Stimulated activated CD4-positive, alpha-beta T cell treated with anti-CD3 and anti-CD28 coated beads, Interleukin-2, amount 100 ng/mL, for 48 hours (primary cell): ENCODE measurements around the gene CARD11.

Experiments used
- DNase-seq, 2 donors: peaks; one replicate each; pipeline ENCODE4 v3.0.0-alpha.2; 2020

The CARD11 gene

GRCh38 chr7:3043544-3044371 lies at the start of gene CARD11:
Gene CARD11 (minus strand): TSS chr7:3043867. CDS start chr7:2958506, 85,361 bp downstream.
- peak; percentile 24 to 41 for DNase-seq

- peak; percentile 47 to 58 for DNase-seq
Observed at GRCh38 chr7:3092468-3092867, 48.8 kb upstream of the CARD11 start.

- no peak for DNase-seq
Observed at GRCh38 chr7:3091631-3092030, 48.0 kb upstream of the CARD11 start.

GRCh38 chr7:3089493-3089892 lies 45.8 kb upstream of the CARD11 start:
- no peak for DNase-seq

GRCh38 chr7:3087243-3087755 lies 43.6 kb upstream of the CARD11 start:
- DNase-seq, result no peak

- no peak for DNase-seq
Observed at GRCh38 chr7:3083350-3083749, 39.7 kb upstream of the CARD11 start.

- DNase-seq, result no peak
Observed at GRCh38 chr7:3082831-3083230, 39.2 kb upstream of the CARD11 start.

GRCh38 chr7:3082386-3082785 lies 38.7 kb upstream of the CARD11 start:
- DNase-seq, result no peak

- DNase-seq, result no peak
Observed at GRCh38 chr7:3080106-3080505, 36.4 kb upstream of the CARD11 start.

- no peak for DNase-seq
Observed at GRCh38 chr7:3078514-3078913, 34.8 kb upstream of the CARD11 start.

GRCh38 chr7:3076700-3077099 lies 33.0 kb upstream of the CARD11 start:
- no peak for DNase-seq

GRCh38 chr7:3076163-3076562 lies 32.5 kb upstream of the CARD11 start:
- no peak for DNase-seq

GRCh38 chr7:3075441-3075840 lies 31.8 kb upstream of the CARD11 start:
- DNase-seq, result no peak

GRCh38 chr7:3074459-3074821 lies 30.8 kb upstream of the CARD11 start:
- no peak for DNase-seq

GRCh38 chr7:3073763-3074458 lies 30.2 kb upstream of the CARD11 start:
- no peak for DNase-seq

- DNase-seq, result no peak
Observed at GRCh38 chr7:3070908-3071307, 27.2 kb upstream of the CARD11 start.

GRCh38 chr7:3069771-3070449 lies 26.2 kb upstream of the CARD11 start:
- DNase-seq, result no peak

GRCh38 chr7:3068530-3068929 lies 24.9 kb upstream of the CARD11 start:
- no peak for DNase-seq

- no peak for DNase-seq
Observed at GRCh38 chr7:3067606-3068380, 24.1 kb upstream of the CARD11 start.

- DNase-seq, result no peak
Observed at GRCh38 chr7:3067193-3067592, 23.5 kb upstream of the CARD11 start.

- DNase-seq, result no peak
Observed at GRCh38 chr7:3066506-3066905, 22.8 kb upstream of the CARD11 start.

- DNase-seq, result peak; percentile 70 to 71
Observed at GRCh38 chr7:3065724-3066143, 22.1 kb upstream of the CARD11 start.

GRCh38 chr7:3064067-3064466 lies 20.4 kb upstream of the CARD11 start:
- no peak for DNase-seq
